K562 (cell line): ENCODE results near the gene RHOT1. TPM values are rescaled to one million over a fixed set of nuclear protein-coding genes. Genes with fewer than 3 reads are reported as not detected.

ENCODE experiments used
- ATAC-seq: fragments of 200-7000 bp; cut with Tn5 transposase; 3 replicates; pipeline ENCODE4 v1.9.1; 2020; ENCODE audit warnings: moderate library complexity
- BruUV-seq: library from RNA; stranded (reverse); fragments of 400-500 nt; replicated peaks from 2 replicates; lab custom pipeline; 2021; lab: Mats Ljungman, UMichigan
- CTCF ChIA-PET: fragments of 300-600 bp; formaldehyde crosslinking; extraction: SDS; loops from one replicate; lab custom pipeline; 2021; ENCODE audit warnings: low intra/inter-chr PET ratio; lab: Yijun Ruan, JAX
- POLR2A ChIA-PET: fragments of 300-600, 350-650 bp; sonication (Branson Sonifier 250); formaldehyde crosslinking; extraction: SDS; loops from one replicate; lab custom pipeline; 2021; ENCODE audit warnings: antibody characterized with exemption, inconsistent platforms; lab: Yijun Ruan, JAX
- DNase-seq, 4 experiments: peaks; one replicate each; pipeline versions ENCODE4 v3.0.0 to v3.0.0-alpha.2; 2011 to 2018; ENCODE audit warnings: low spot score in 3 of 4, mixed read lengths in 3 of 4; ENCODE audit errors: extremely low read depth in 1 of 4
- FAIRE-seq: peaks from 2 replicates; lab custom pipeline; 2011; peaks lifted over from hg19 to GRCh38; lab: Jason Lieb, UNC
- H2AFZ ChIP-seq: 2 replicates; pipeline ENCODE4 v1.6.0; 2011; ENCODE audit warnings: low read depth, low read length, control low read depth, inconsistent platforms
- H3K27ac ChIP-seq: fragments of 200-600 bp; 3 replicates; pipeline ENCODE4 v1.8.0; 2011; ENCODE audit warnings: low read depth, mild to moderate bottlenecking, control low read depth, inconsistent platforms, low read length, moderate library complexity, mixed read lengths; ENCODE audit errors: extremely low read depth
- H3K27me3 ChIP-seq, 2 experiments: fragments of 300-600 bp in 1 of 2; 2 replicates in 1 of 2; 3 replicates in 1 of 2; pipeline versions ENCODE4 v1.6.0 to v1.8.0; 2011; ENCODE audit warnings: inconsistent platforms in 2 of 2, low read length in 2 of 2, mild to moderate bottlenecking in 1 of 2, mixed read lengths in 1 of 2, moderate library complexity in 1 of 2; ENCODE audit not compliant: control insufficient read depth in 2 of 2, insufficient read depth in 2 of 2
- H3K36me3 ChIP-seq: fragments of 300-600 bp; 3 replicates; pipeline ENCODE4 v1.8.0; 2011; ENCODE audit warnings: mild to moderate bottlenecking, low read length, inconsistent platforms; ENCODE audit not compliant: control insufficient read depth, insufficient read depth
- H3K4me1 ChIP-seq, 2 experiments: fragments of 200-600 bp in 1 of 2; replicated peaks in 1 of 2; 2 replicates in 1 of 2; 3 replicates in 1 of 2; pipeline versions ENCODE4 v1.5.1 to v1.8.0; 2011; ENCODE audit warnings: inconsistent platforms in 2 of 2, low read length in 2 of 2, mild to moderate bottlenecking in 1 of 2, mixed read lengths in 1 of 2, moderate library complexity in 1 of 2; ENCODE audit not compliant: control insufficient read depth in 2 of 2, insufficient read depth in 2 of 2
- H3K4me2 ChIP-seq: 2 replicates; pipeline ENCODE4 v1.6.1; 2011; ENCODE audit warnings: low read length, control low read depth, inconsistent platforms, mixed read lengths; ENCODE audit not compliant: insufficient read depth
- H3K4me3 ChIP-seq: fragments of 200-600 bp; sonication (generic), shearing (Covaris generic); 2 replicates; pipeline ENCODE4 v1.5.1; 2016; ENCODE audit warnings: control low read depth, inconsistent platforms
- H3K79me2 ChIP-seq: fragments of 200-600 bp; 3 replicates; pipeline ENCODE4 v1.8.0; 2011; ENCODE audit warnings: low read length, inconsistent platforms; ENCODE audit not compliant: control insufficient read depth, insufficient read depth
- H3K9ac ChIP-seq, 2 experiments: 2 replicates each; pipeline versions ENCODE4 v1.6.0 to v1.6.1; 2011; ENCODE audit warnings: low read depth in 2 of 2, low read length in 2 of 2, control low read depth in 1 of 2, inconsistent platforms in 1 of 2, mild to moderate bottlenecking in 1 of 2, mixed read lengths in 1 of 2; ENCODE audit not compliant: insufficient read depth in 1 of 2
- H3K9me1 ChIP-seq: one replicate; pipeline ENCODE4 v1.6.0; 2011; ENCODE audit warnings: inconsistent platforms, mild to moderate bottlenecking, low read length, moderate library complexity; ENCODE audit not compliant: control insufficient read depth, insufficient read depth
- H3K9me3 ChIP-seq: replicated peaks from 2 replicates; pipeline ENCODE4 v1.5.1; 2011; ENCODE audit warnings: low read depth, low read length, inconsistent platforms; ENCODE audit not compliant: control insufficient read depth, insufficient read depth
- H4K20me1 ChIP-seq: replicated peaks from 2 replicates; pipeline ENCODE4 v1.6.1; 2011; ENCODE audit warnings: low read length, inconsistent platforms, mixed read lengths; ENCODE audit not compliant: control insufficient read depth, insufficient read depth
- ATF1 ChIP-seq, 2 experiments: fragments of 450-650 bp in 1 of 2; IDR thresholded peaks; 2 replicates each; pipeline ENCODE4 v1.6.1; 2016; ENCODE audit warnings: missing compliant biosample characterization in 1 of 2, missing genetic modification characterization in 1 of 2
- BRF1 ChIP-seq: IDR thresholded peaks from 3 replicates; pipeline ENCODE4 v1.6.1; 2011; ENCODE audit warnings: borderline replicate concordance, mild to moderate bottlenecking; ENCODE audit not compliant: insufficient read length; ENCODE audit errors: extremely low read depth
- EWSR1 ChIP-seq: fragments of 450-650 bp; IDR thresholded peaks from 2 replicates; pipeline ENCODE4 v1.6.1; 2018; ENCODE audit warnings: borderline replicate concordance, mild to moderate bottlenecking, low read depth, moderate library complexity; ENCODE audit not compliant: partially characterized antibody
- HDAC3 ChIP-seq: fragments of 450-650 bp; IDR thresholded peaks from 2 replicates; pipeline ENCODE4 v1.6.1; 2018; ENCODE audit warnings: borderline replicate concordance, mild to moderate bottlenecking, moderate library complexity; ENCODE audit not compliant: partially characterized antibody
- MXD1 ChIP-seq: fragments of 250-450 bp; sonication (Bioruptor Pico); IDR thresholded peaks from 2 replicates; pipeline ENCODE4 v1.8.0; 2021; ENCODE audit warnings: borderline replicate concordance, mild to moderate bottlenecking, moderate library complexity; ENCODE audit not compliant: poor library complexity, severe bottlenecking
- NFRKB ChIP-seq: fragments of 450-650 bp; IDR thresholded peaks from 2 replicates; pipeline ENCODE4 v1.6.1; 2016; ENCODE audit warnings: low read depth
- NR2F6 ChIP-seq: fragments of 450-650 bp; formaldehyde crosslinking; IDR thresholded peaks from 2 replicates; pipeline ENCODE4 v1.4.0; 2020; ENCODE audit warnings: mild to moderate bottlenecking
- POLR2H ChIP-seq: IDR thresholded peaks from 2 replicates; pipeline ENCODE4 v1.6.1; 2016; ENCODE audit warnings: missing genetic modification characterization, low read depth, mild to moderate bottlenecking, control low read depth, missing compliant biosample characterization, moderate library complexity
- SLC30A9 ChIP-seq: fragments of 250-450 bp; sonication (Bioruptor Pico); IDR thresholded peaks from 2 replicates; pipeline ENCODE4 v1.8.0; 2022; ENCODE audit warnings: mild to moderate bottlenecking, moderate library complexity
- SOX6 ChIP-seq: fragments of 450-650 bp; IDR thresholded peaks from 2 replicates; pipeline ENCODE4 v1.6.1; 2014; ENCODE audit warnings: mild to moderate bottlenecking
- TCFL5 ChIP-seq: fragments of 250-450 bp; sonication (Bioruptor Pico); conservative IDR thresholded peaks from 2 replicates; pipeline ENCODE4 v1.6.1; 2021; ENCODE audit warnings: mild to moderate bottlenecking, moderate library complexity, matching md5 sums
- ZBTB8A ChIP-seq: fragments of 450-650 bp; IDR thresholded peaks from 2 replicates; pipeline ENCODE4 v1.6.1; 2018; ENCODE audit warnings: mild to moderate bottlenecking, moderate library complexity; ENCODE audit not compliant: partially characterized antibody
- ZFP30 ChIP-seq: fragments of 250-450 bp; sonication (Bioruptor Pico); IDR thresholded peaks from 2 replicates; pipeline ENCODE4 v1.8.0; 2022; ENCODE audit warnings: moderate library complexity, mild to moderate bottlenecking, inconsistent platforms, borderline replicate concordance
- ZNF175 ChIP-seq: fragments of 200-800 bp; sonication (Bioruptor generic); IDR thresholded peaks from 2 replicates; pipeline ENCODE4 v1.6.1; 2016; ENCODE audit warnings: low read depth, mild to moderate bottlenecking, missing genetic modification characterization, missing compliant biosample characterization
- ZNF785 ChIP-seq: fragments of 250-450 bp; sonication (Bioruptor Pico); IDR thresholded peaks from 2 replicates; pipeline ENCODE4 v1.4.0; 2020; ENCODE audit warnings: mild to moderate bottlenecking
- WGBS: fragments of 100-300 bp; shearing (Covaris generic); methylation state at CpG from one replicate; pipeline ENCODE4 v1.1.6; 2016; ENCODE audit warnings: low coverage, mixed read lengths; ENCODE audit not compliant: insufficient coverage; ENCODE audit errors: missing lambda C conversion rate; 5-methylcytosine and 5-hydroxymethylcytosine counted together
- in situ Hi-C: fragments of 300-500 bp; cut with MboI; formaldehyde crosslinking; loops from 4 replicates; pipeline ENCODE4 v1.15.0; 2018; ENCODE audit warnings: inconsistent platforms, mixed read lengths
- intact Hi-C: fragments of 100-400 bp; cut with micrococcal nuclease; formaldehyde crosslinking; loops from 2 replicates; pipeline ENCODE4 v1.14.2; 2022
- polyA plus RNA-seq, 8 experiments: library from polyadenylated mRNA; depleted of rRNA in 4 of 8; stranded (reverse) in 5 of 8; unstranded in 3 of 8; fragments of >200 nt; fragmentation: Nextera tagmentation in 2 of 8; fragmentation: Illumina TruSeq in 1 of 8; extraction: Ambion mirVana in 2 of 8; extraction: Trizol in 1 of 8; gene quantifications; 2 replicates each; pipeline versions ENCODE4 v1.2.1 to v1.2.3, GENCODE V29; 2011 to 2014; ENCODE audit warnings: inconsistent platforms in 1 of 8, missing spikeins in 1 of 8
- total RNA-seq, 7 experiments: library from RNA; depleted of rRNA in 6 of 7; stranded (reverse); fragments of >200 nt in 6 of 7; fragmentation: Illumina TruSeq in 2 of 7; extraction: Trizol in 2 of 7; gene quantifications; 2 replicates each; pipeline versions ENCODE4 v1.2.1 to v1.2.3, GENCODE V29; 2011 to 2021; ENCODE audit warnings: low replicate concordance in 1 of 7

RHOT1 gene
- total and polyA plus RNA-seq, 9 of the 15 experiments (the other 6 are each of a cell fraction or from before 2014, with no cell fraction given): 23.0 to 101 (median 32.2) TPM

GRCh38 chr17:32141679-32142037 lies 644 bp upstream of the RHOT1 start:
- H3K27me3 ChIP-seq: no peaks in the 10 kb centered on the region
- peak overlapping the region; percentile 84 to 87 for H3K9ac ChIP-seq
- ATAC-seq (no peak), FAIRE-seq (no peak), DNase-seq (no peak)
- H3K9me1 ChIP-seq: no peaks in the 10 kb centered on the region
- POLR2A ChIA-PET: interaction anchor here (0.8 to 2.3 kb wide), 6 partner anchors 10 to 21 kb away, joined by 3 to 10 read pairs (median 4); no protein-coding TSS in a partner anchor
- peaks cover 9 to 11% of the 10 kb centered on the region in 2 experiments; a peak in 4 of 5 replicates for H3K4me1 ChIP-seq
- no peaks in the 10 kb centered on the region for H4K20me1 ChIP-seq
- H3K79me2 ChIP-seq: peaks cover 48% of the 10 kb centered on the region
- in situ Hi-C loops (no loop called here), intact Hi-C loops (loop anchor here (5.0 kb wide), 1 partner anchor 41 kb away; no protein-coding TSS in a partner anchor)
- peak overlapping the region; percentile 86 for H3K4me2 ChIP-seq
- CTCF ChIA-PET: no interaction called here
- 5% methylated on average over 12 of the region's 12 CpGs for WGBS
- H3K27ac ChIP-seq: peak overlapping the region; percentile 90
- BruUV-seq: no TSS peak
- H3K4me3 ChIP-seq: peak overlapping the region; percentile 86
- peak overlapping the region; percentile 99 for H2AFZ ChIP-seq
- peaks cover 10% of the 10 kb centered on the region; the same call in 2 of the 3 replicates for H3K36me3 ChIP-seq
- H3K9me3 ChIP-seq: no peaks in the 10 kb centered on the region
- TF ChIP-seq ZNF785 (CRISPR knock-in tag) (no peak), HDAC3 (peak; percentile 29), POLR2H (tag) (peak; percentile 74; the same call in 1 of the 2 replicates), MXD1 (CRISPR knock-in tag) (no peak), SLC30A9 (CRISPR knock-in tag) (no peak), NR2F6 (CRISPR knock-in tag) (no peak), ZNF175 (CRISPR knock-in tag) (0 out of 2 replicates have a peak, but pooled peaks have one; percentile 53), ZBTB8A (no peak), BRF1 (no peak), TCFL5 (CRISPR knock-in tag) (no peak), NFRKB (0 out of 2 replicates have a peak, but pooled peaks have one; percentile 50), ATF1 (CRISPR knock-in tag; IDR thresholded peaks at IDR 0.05) (no peak), ATF1 (tag; IDR thresholded peaks at IDR 0.05) (0 out of 2 replicates have a peak, but pooled peaks have one; percentile 7), ZFP30 (no peak), SOX6 (no peak), EWSR1 (no peak)
